T-helper 22 cell (primary cell): Measurements from ENCODE around the gene RIPPLY3.
"Not testable (repeated sequence)": the region's sequence is repeated elsewhere in the genome, so short reads cannot be mapped to it uniquely, and the experiment has no call there.

Source experiments
- DNase-seq: peaks from one replicate; pipeline ENCODE4 v3.0.0-alpha.2; 2020; ENCODE audit warnings: low read depth

RIPPLY3 gene

GRCh38 chr21:36981049-36981391, 25.5 kb upstream of the RIPPLY3 start:
- no peak for DNase-seq

- no peak for DNase-seq
These were observed 24.4 kb upstream of the RIPPLY3 start for GRCh38 chr21:36981977-36982700.

- DNase-seq = no peak
These were observed 20.5 kb upstream of the RIPPLY3 start for GRCh38 chr21:36985751-36986594.

GRCh38 chr21:36987845-36988244, 18.7 kb upstream of the RIPPLY3 start:
- DNase-seq = no peak

GRCh38 chr21:36988536-36988935, 18.0 kb upstream of the RIPPLY3 start:
- DNase-seq = no peak

GRCh38 chr21:36989199-36989698, 17.3 kb upstream of the RIPPLY3 start:
- not testable (repeated sequence) for DNase-seq

GRCh38 chr21:36989699-36990507, 16.6 kb upstream of the RIPPLY3 start:
- peak; percentile 63 for DNase-seq

- DNase-seq = no peak
These were observed 15.8 kb upstream of the RIPPLY3 start for GRCh38 chr21:36990508-36991205.

GRCh38 chr21:36992671-36993070, 13.8 kb upstream of the RIPPLY3 start:
- DNase-seq = no peak

- no peak for DNase-seq
These were observed 11.9 kb upstream of the RIPPLY3 start for GRCh38 chr21:36994501-36995158.

- not testable (repeated sequence) for DNase-seq
These were observed 11.2 kb upstream of the RIPPLY3 start for GRCh38 chr21:36995285-36995684.

GRCh38 chr21:36999131-36999898, 7.2 kb upstream of the RIPPLY3 start:
- DNase-seq = no peak

- no peak for DNase-seq
These were observed 6.1 kb upstream of the RIPPLY3 start for GRCh38 chr21:37000381-37000780.

- no peak for DNase-seq
These were observed 5.1 kb upstream of the RIPPLY3 start for GRCh38 chr21:37001441-37001840.

GRCh38 chr21:37002851-37003250, 3.7 kb upstream of the RIPPLY3 start:
- not testable (repeated sequence) for DNase-seq

GRCh38 chr21:37003917-37004316, 2.6 kb upstream of the RIPPLY3 start:
- not testable (repeated sequence) for DNase-seq

GRCh38 chr21:37005548-37006485, 685 bp upstream of the RIPPLY3 start:
- DNase-seq = no peak

GRCh38 chr21:37008724-37009123, 2.2 kb downstream of the RIPPLY3 start:
- no peak for DNase-seq

- DNase-seq = peak; percentile 35
These were observed 3.3 kb downstream of the RIPPLY3 start for GRCh38 chr21:37009740-37010341.
